CD4-positive, alpha-beta T cell (primary cell): Measurements from ENCODE around the gene TEAD4. TPM values are rescaled to one million over a fixed set of nuclear protein-coding genes. Genes with fewer than 3 reads are reported as not detected.

Experiments used
- ATAC-seq: fragments of 200-7000 bp; cut with Tn5 transposase; one replicate; pipeline ENCODE4 v1.10.0; 2022; ENCODE audit warnings: mild to moderate bottlenecking; ENCODE audit not compliant: poor library complexity
- CTCF ChIA-PET: fragments of 350-600 bp; sonication (Branson Sonifier 250); formaldehyde crosslinking; loops from one replicate; lab custom pipeline; 2021; ENCODE audit warnings: antibody characterized with exemption, inconsistent platforms; lab: Charles Lee
- POLR2A ChIA-PET: fragments of 350-600 bp; sonication (Branson Sonifier 250); formaldehyde crosslinking; loops from one replicate; lab custom pipeline; 2021; ENCODE audit warnings: antibody characterized with exemption, inconsistent platforms; lab: Charles Lee
- DNase-seq, 14 experiments: peaks; one replicate each; pipeline ENCODE4 v3.0.0-alpha.2; 2013 to 2020; ENCODE audit warnings: mixed read lengths in 2 of 14
- H3K27ac ChIP-seq, 2 donors: one replicate each; pipeline versions ENCODE4 v1.5.1 to v1.7.0; 2013; ENCODE audit warnings: low read length in 2 of 2, low read depth in 1 of 2, mild to moderate bottlenecking in 1 of 2
- H3K27me3 ChIP-seq, 2 experiments: 1 replicate in 1 of 2; 2 replicates in 1 of 2; pipeline versions ENCODE4 v1.6.1 to v1.7.0; 2013; ENCODE audit warnings: low read length in 2 of 2, control low read depth in 1 of 2, mild to moderate bottlenecking in 1 of 2, moderate library complexity in 1 of 2; ENCODE audit not compliant: insufficient read depth in 2 of 2, control insufficient read depth in 1 of 2
- H3K36me3 ChIP-seq: one replicate; pipeline ENCODE4 v1.6.1; 2013; ENCODE audit warnings: low read length, control low read depth; ENCODE audit not compliant: insufficient read depth
- H3K4me1 ChIP-seq: one replicate; pipeline ENCODE4 v1.6.1; 2013; ENCODE audit warnings: low read length, control low read depth; ENCODE audit not compliant: insufficient read depth
- H3K4me3 ChIP-seq: one replicate; pipeline ENCODE4 v1.5.1; 2013; ENCODE audit warnings: mild to moderate bottlenecking, low read length, moderate library complexity
- H3K9me3 ChIP-seq, 2 experiments: 1 replicate in 1 of 2; 2 replicates in 1 of 2; pipeline versions ENCODE4 v1.6.1 to v1.7.0; 2013; ENCODE audit warnings: low read length in 2 of 2, mild to moderate bottlenecking in 2 of 2, control low read depth in 1 of 2, moderate library complexity in 1 of 2; ENCODE audit not compliant: control insufficient read depth in 1 of 2, insufficient read depth in 1 of 2
- H3K27ac Mint-ChIP-seq: one replicate; pipeline ENCODE4 v1.8.0; 2020; ENCODE audit warnings: mixed read lengths
- H3K27me3 Mint-ChIP-seq: one replicate; pipeline ENCODE4 v1.8.0; 2021; ENCODE audit warnings: mixed read lengths
- H3K36me3 Mint-ChIP-seq: one replicate; pipeline ENCODE4 v1.8.0; 2021; ENCODE audit warnings: low read depth, mixed read lengths
- H3K4me1 Mint-ChIP-seq: one replicate; pipeline ENCODE4 v1.8.0; 2021; ENCODE audit warnings: low read depth, mixed read lengths
- H3K4me3 Mint-ChIP-seq: one replicate; pipeline ENCODE4 v1.8.0; 2020; ENCODE audit warnings: mild to moderate bottlenecking, mixed read lengths
- H3K9me3 Mint-ChIP-seq: one replicate; pipeline ENCODE4 v1.8.0; 2020; ENCODE audit warnings: mixed read lengths
- intact Hi-C, 2 experiments: fragments of 100-400 bp; cut with DNase I in 1 of 2; cut with micrococcal nuclease in 1 of 2; formaldehyde crosslinking; loops; one replicate each; pipeline versions ENCODE4 v1.15.1 to v1.9.0; 2023 to 2025; cut with DNase I, micrococcal nuclease
- total RNA-seq, 174 experiments: library from RNA in 2 of 174; stranded (reverse) in 2 of 174; gene quantifications; one replicate each; pipeline ENCODE4 v1.2.3 and lab custom pipeline; 2021 to 2026
- TF ChIP-seq, protein P1 (sequence below): fragments of 200-600 bp; IDR thresholded peaks from one replicate; pipeline ENCODE4 v1.8.0; 2022; ENCODE audit warnings: antibody characterized with exemption, mild to moderate bottlenecking

TEAD4 gene
- total RNA-seq, 2 experiments from 2014 or later, result not detected

DNA sequence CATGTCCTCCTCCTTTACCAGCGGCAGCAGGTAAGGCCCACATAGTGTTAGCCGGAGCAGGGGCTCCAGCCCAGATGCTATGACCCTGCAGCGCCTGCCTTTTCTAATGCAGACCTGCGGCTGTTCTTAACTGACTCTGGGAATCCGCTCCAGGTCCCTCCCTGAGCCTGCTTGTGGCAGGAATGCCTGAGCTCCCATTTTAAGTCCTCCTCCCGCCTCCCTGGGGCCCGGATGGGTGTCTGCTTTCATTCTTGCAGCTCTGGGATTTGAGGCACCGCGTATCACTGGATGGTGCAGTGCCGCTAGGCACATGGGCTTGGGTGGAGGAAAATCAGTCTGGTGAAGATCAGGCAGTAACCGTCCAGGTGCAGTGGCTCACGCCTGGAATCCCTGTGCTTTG is 125.5 kb downstream of the TEAD4 start:
- no peak for DNase-seq
- Histone ChIP-seq H3K9me3 (no peaks in the 10 kb centered on the region), H3K36me3 (no peaks in the 10 kb centered on the region), H3K27me3 (no peaks in the 10 kb centered on the region), H3K4me1 (peaks cover 6% of the 10 kb centered on the region), H3K27ac (no peak overlapping the region), H3K4me3 (no peak overlapping the region)
- CTCF ChIA-PET, result no interaction called here
- H3K9me3 Mint-ChIP-seq, result no peaks in the 10 kb centered on the region
- no peaks in the 10 kb centered on the region for H3K36me3 Mint-ChIP-seq
- H3K27me3 Mint-ChIP-seq, result no peaks in the 10 kb centered on the region
- no peak overlapping the region for H3K27ac Mint-ChIP-seq
- no peak for ATAC-seq
- POLR2A ChIA-PET, result no interaction called here
- TF ChIP-seq, protein P1, sequence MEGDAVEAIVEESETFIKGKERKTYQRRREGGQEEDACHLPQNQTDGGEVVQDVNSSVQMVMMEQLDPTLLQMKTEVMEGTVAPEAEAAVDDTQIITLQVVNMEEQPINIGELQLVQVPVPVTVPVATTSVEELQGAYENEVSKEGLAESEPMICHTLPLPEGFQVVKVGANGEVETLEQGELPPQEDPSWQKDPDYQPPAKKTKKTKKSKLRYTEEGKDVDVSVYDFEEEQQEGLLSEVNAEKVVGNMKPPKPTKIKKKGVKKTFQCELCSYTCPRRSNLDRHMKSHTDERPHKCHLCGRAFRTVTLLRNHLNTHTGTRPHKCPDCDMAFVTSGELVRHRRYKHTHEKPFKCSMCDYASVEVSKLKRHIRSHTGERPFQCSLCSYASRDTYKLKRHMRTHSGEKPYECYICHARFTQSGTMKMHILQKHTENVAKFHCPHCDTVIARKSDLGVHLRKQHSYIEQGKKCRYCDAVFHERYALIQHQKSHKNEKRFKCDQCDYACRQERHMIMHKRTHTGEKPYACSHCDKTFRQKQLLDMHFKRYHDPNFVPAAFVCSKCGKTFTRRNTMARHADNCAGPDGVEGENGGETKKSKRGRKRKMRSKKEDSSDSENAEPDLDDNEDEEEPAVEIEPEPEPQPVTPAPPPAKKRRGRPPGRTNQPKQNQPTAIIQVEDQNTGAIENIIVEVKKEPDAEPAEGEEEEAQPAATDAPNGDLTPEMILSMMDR, result no peak
- H3K4me1 Mint-ChIP-seq, result no peaks in the 10 kb centered on the region
- intact Hi-C loops, result loop anchor here in 1 of 2 experiments (5.0 to 10.0 kb wide), 2 partner anchors 387 to 670 kb away; partner anchors contain the start of gene CRACR2A
- H3K4me3 Mint-ChIP-seq, result no peak overlapping the region

DNA sequence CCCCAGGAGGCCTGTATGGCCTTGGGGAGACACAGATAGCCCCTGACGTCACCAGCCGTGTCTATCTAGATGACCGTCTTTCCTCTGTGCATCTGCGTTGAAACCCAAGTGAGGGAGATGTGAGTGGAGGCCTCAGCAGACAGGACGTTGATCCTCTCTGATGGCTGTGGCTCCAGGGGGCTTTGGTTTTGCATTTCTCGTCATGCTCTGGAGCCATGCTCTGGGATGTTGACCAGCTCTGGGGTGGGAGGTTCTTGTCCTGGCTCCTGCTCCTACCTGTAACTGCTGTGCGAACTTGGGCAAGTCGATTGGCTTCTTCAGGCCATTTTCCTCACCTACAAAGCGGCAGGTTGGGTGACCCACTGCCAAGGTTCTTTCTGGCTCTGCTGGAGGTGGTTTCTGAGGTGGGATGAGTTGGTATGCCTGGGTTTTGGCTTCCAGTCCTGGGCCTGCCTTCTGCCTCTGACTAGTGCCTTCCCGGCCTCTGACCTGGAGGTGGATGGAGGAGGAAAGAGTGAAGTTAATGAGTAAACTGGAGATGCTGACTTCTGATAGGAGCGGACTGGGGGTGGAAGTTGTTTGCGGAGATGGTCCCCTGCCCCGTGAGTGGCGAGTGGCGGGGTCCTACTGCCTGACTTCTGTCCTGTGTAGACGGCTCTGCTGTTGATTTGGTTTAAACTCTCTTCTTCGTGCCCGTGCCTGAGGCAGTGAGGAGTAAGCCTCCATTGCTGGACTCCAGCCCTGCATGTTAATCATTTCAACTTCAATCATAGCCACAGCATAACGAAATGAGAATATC is 126.3 kb downstream of the TEAD4 start:
- no peak overlapping the region for H3K4me3 Mint-ChIP-seq
- H3K36me3 Mint-ChIP-seq, result no peaks in the 10 kb centered on the region
- Histone ChIP-seq H3K9me3 (no peaks in the 10 kb centered on the region), H3K27me3 (no peaks in the 10 kb centered on the region), H3K4me1 (peaks cover 6% of the 10 kb centered on the region), H3K4me3 (no peak overlapping the region), H3K36me3 (no peaks in the 10 kb centered on the region), H3K27ac (no peak overlapping the region)
- H3K27me3 Mint-ChIP-seq, result no peaks in the 10 kb centered on the region
- no peak overlapping the region for H3K27ac Mint-ChIP-seq
- H3K9me3 Mint-ChIP-seq, result no peaks in the 10 kb centered on the region
- H3K4me1 Mint-ChIP-seq, result no peaks in the 10 kb centered on the region
- POLR2A ChIA-PET, result no interaction called here
- intact Hi-C loops, result loop anchor here in 1 of 2 experiments (10.0 kb wide), 1 partner anchor 669 kb away; the partner anchor contains the start of gene CRACR2A
- DNase-seq (no peak), ATAC-seq (no peak)
- CTCF ChIA-PET, result interaction anchor here (0.7 kb wide), 1 partner anchor 599 kb away, joined by 3 read pairs; no protein-coding TSS in a partner anchor
- TF ChIP-seq, protein P1, result no peak

DNA sequence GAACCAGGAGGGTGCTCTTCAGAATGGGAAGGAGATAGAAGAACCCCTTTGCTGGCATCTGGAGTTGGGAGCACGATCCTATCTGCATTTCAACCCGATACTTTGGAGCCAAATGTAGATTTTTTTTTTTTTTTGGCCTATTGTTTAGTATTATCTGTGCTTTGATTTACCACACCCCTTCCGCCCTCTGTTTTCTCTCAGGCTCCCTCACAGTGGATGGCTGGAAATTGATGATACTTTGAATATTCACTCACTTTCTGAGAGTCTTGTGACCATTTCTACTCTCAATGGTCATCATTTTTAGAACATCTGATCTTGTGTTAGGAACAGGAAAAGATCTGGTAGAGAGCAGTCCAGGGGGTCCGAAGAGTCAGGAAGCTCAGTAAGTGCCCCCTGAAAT is 127.0 kb downstream of the TEAD4 start:
- Mint-ChIP-seq H3K4me3 (no peak overlapping the region), H3K27ac (no peak overlapping the region), H3K27me3 (no peaks in the 10 kb centered on the region), H3K36me3 (no peaks in the 10 kb centered on the region), H3K4me1 (no peaks in the 10 kb centered on the region), H3K9me3 (no peaks in the 10 kb centered on the region)
- no peaks in the 10 kb centered on the region for H3K9me3 ChIP-seq
- H3K36me3 ChIP-seq, result no peaks in the 10 kb centered on the region
- no peaks in the 10 kb centered on the region for H3K27me3 ChIP-seq
- DNase-seq (no peak), ATAC-seq (no peak)
- CTCF ChIA-PET, result interaction anchor here (0.7 kb wide), 1 partner anchor 599 kb away, joined by 3 read pairs; no protein-coding TSS in a partner anchor
- H3K4me1 ChIP-seq, result peaks cover 6% of the 10 kb centered on the region
- POLR2A ChIA-PET, result no interaction called here
- H3K27ac ChIP-seq, result no peak overlapping the region
- H3K4me3 ChIP-seq, result no peak overlapping the region
- TF ChIP-seq, protein P1, result no peak
- intact Hi-C loops, result loop anchor here in 1 of 2 experiments (10.0 kb wide), 1 partner anchor 669 kb away; the partner anchor contains the start of gene CRACR2A
